Esophagus squamous epithelium (tissue), 5 donors: Measurements from ENCODE around the gene SPO11. TPM values are rescaled to one million over a fixed set of nuclear protein-coding genes. Genes with fewer than 3 reads are reported as not detected.

Experiments used
- DNase-seq: peaks from one replicate; lab custom pipeline; 2025; lab: John Stamatoyannopoulos, UW
- H3K27ac ChIP-seq, 4 donors: fragments of 200-600 bp; sonication (generic); one replicate each; pipeline ENCODE4 v1.5.1; 2016 to 2019; ENCODE audit warnings: mild to moderate bottlenecking in 1 of 4
- H3K27me3 ChIP-seq, 4 donors: fragments of 200-600 bp; sonication (generic); 1 replicate in 3 of 4; 2 replicates in 1 of 4; pipeline versions ENCODE4 v1.5.1 to v1.6.0; 2017 to 2021; ENCODE audit warnings: antibody characterized with exemption in 1 of 4
- H3K36me3 ChIP-seq, 3 donors: fragments of 200-600 bp; sonication (generic); one replicate each; pipeline ENCODE4 v1.5.1; 2016 to 2019
- H3K4me1 ChIP-seq, 3 donors: fragments of 200-600 bp; sonication (generic); one replicate each; pipeline ENCODE4 v1.5.1; 2017 to 2019
- H3K4me3 ChIP-seq, 4 donors: fragments of 200-600 bp; sonication (generic); 1 replicate in 3 of 4; 2 replicates in 1 of 4; pipeline ENCODE4 v1.5.1; 2016 to 2019; ENCODE audit warnings: mild to moderate bottlenecking in 2 of 4, moderate library complexity in 1 of 4
- H3K9me3 ChIP-seq, 3 donors: fragments of 200-600 bp; sonication (generic); one replicate each; pipeline ENCODE4 v1.5.1; 2016 to 2019
- CTCF ChIP-seq, 6 experiments: fragments of 450-650 bp in 4 of 6; fragments of 200-600 bp in 2 of 6; sonication (generic) in 2 of 6; IDR thresholded peaks; one replicate each; pipeline ENCODE4 v1.5.1; 2016 to 2019; ENCODE audit warnings: antibody characterized with exemption in 6 of 6, mild to moderate bottlenecking in 4 of 6, moderate library complexity in 4 of 6
- POLR2A ChIP-seq, 4 donors: fragments of 450-650 bp; IDR thresholded peaks; one replicate each; pipeline ENCODE4 v1.6.1; 2017; ENCODE audit warnings: antibody characterized with exemption in 4 of 4, mild to moderate bottlenecking in 4 of 4, moderate library complexity in 3 of 4
- WGBS, 2 donors: methylation state at CpG; one replicate each; pipeline ENCODE4 v1.1.5; 2018; 5-methylcytosine and 5-hydroxymethylcytosine counted together
- intact Hi-C: fragments of 100-400 bp; cut with DNase I; formaldehyde crosslinking; loops from one replicate; pipeline ENCODE4 v1.15.0; 2022
- total RNA-seq, 4 donors: library from RNA; depleted of rRNA; stranded (reverse); fragments of >200 nt; gene quantifications; one replicate each; pipeline ENCODE4 v1.1.0, GENCODE V29; 2016
- donor health status: DM: yes; HTN: yes; CAD: no.

Gene SPO11, protein sequence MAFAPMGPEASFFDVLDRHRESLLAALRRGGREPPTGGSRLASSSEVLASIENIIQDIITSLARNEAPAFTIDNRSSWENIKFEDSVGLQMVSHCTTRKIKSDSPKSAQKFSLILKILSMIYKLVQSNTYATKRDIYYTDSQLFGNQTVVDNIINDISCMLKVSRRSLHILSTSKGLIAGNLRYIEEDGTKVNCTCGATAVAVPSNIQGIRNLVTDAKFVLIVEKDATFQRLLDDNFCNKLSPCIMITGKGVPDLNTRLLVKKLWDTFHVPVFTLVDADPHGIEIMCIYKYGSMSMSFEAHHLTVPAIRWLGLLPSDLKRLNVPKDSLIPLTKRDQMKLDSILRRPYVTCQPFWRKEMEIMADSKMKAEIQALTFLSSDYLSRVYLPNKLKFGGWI
- not detected for total RNA-seq

GRCh38 chr20:57329608-57330221, at the start of gene SPO11:
Gene SPO11 (plus strand): TSS chr20:57329803. CDS start chr20:57329868, 65 bp downstream.
- Histone ChIP-seq H3K27ac (no peak within 1 kb of the TSS), H3K36me3 (no peaks in the 10 kb centered on the region), H3K4me1 (peaks cover 7 to 38% (median 9%) of the 10 kb centered on the region in 3 donors), H3K9me3 (no peaks in the 10 kb centered on the region), H3K4me3 (no peak within 1 kb of the TSS), H3K27me3 (peaks cover 0 to 43% (median 1%) of the 10 kb centered on the region in 4 donors)
- DNase-seq, result no peak
- WGBS, 2 donors, result 73% methylated on average over 4 of the region's 40 CpGs; no CpG with 5 or more reads in 1 of the 2 donors
- intact Hi-C loops, result no loop called here
- TF ChIP-seq CTCF (IDR thresholded peaks at IDR 0.05), result peak in 4 of 6 experiments; percentile 19 to 56 (median 34)
- TF ChIP-seq POLR2A (IDR thresholded peaks at IDR 0.05), result no peak

GRCh38 chr20:57280221-57280620, 49.4 kb upstream of the SPO11 start:
- no peak for DNase-seq
- H3K4me1 ChIP-seq, result peaks cover 0 to 8% (median 0%) of the 10 kb centered on the region in 3 donors
- no peak overlapping the region for H3K4me3 ChIP-seq
- H3K27ac ChIP-seq, result no peak overlapping the region
- intact Hi-C loops, result no loop called here
- no peaks in the 10 kb centered on the region for H3K9me3 ChIP-seq
- H3K27me3 ChIP-seq, result peaks cover 0 to 41% (median 0%) of the 10 kb centered on the region in 4 donors
- no peaks in the 10 kb centered on the region for H3K36me3 ChIP-seq
- WGBS, 2 donors, result 89 to 90% methylated on average over 10 of the region's 10 CpGs
- TF ChIP-seq CTCF (IDR thresholded peaks at IDR 0.05), result no peak
- no peak for TF ChIP-seq POLR2A (IDR thresholded peaks at IDR 0.05)

DNA sequence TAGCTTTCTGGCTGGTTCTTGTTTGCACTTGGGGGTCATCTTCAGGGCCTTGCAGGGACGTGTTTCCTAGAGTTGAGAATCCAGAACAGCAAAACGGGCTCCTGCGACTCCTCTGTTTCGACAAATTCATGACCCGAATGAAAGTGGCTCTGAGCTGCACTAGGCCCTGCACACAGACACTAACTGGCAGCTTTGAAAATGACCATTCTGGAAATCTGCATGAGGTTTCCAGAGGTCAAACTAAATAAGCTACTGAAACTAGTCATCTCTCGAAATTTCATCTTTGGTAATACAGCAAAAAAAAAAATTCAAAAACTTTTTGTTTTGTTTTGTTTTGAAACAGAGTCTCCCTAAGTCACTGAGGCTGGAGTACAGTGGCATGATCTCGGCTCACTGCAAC, 47.7 kb upstream of the SPO11 start:
- TF ChIP-seq POLR2A (IDR thresholded peaks at IDR 0.05) (no peak), CTCF (IDR thresholded peaks at IDR 0.05) (no peak)
- Histone ChIP-seq H3K27me3 (peaks cover 0 to 56% (median 0%) of the 10 kb centered on the region in 4 donors), H3K27ac (no peak overlapping the region), H3K9me3 (no peaks in the 10 kb centered on the region), H3K4me1 (no peaks in the 10 kb centered on the region), H3K36me3 (no peaks in the 10 kb centered on the region), H3K4me3 (no peak overlapping the region)
- intact Hi-C loops, result no loop called here
- no peak for DNase-seq
- WGBS, 2 donors, result 82 to 87% methylated on average over 7 of the region's 7 CpGs

- 61 to 67% methylated on average over 7 to 16 of the region's 18 CpGs for WGBS, 2 donors
- Histone ChIP-seq H3K4me3 (no peak overlapping the region), H3K9me3 (no peaks in the 10 kb centered on the region), H3K4me1 (peaks cover 0 to 3% (median 0%) of the 10 kb centered on the region in 3 donors), H3K27me3 (peaks cover 0 to 59% (median 0%) of the 10 kb centered on the region in 4 donors), H3K27ac (no peak overlapping the region), H3K36me3 (no peaks in the 10 kb centered on the region)
- intact Hi-C loops, result no loop called here
- no peak for TF ChIP-seq POLR2A (IDR thresholded peaks at IDR 0.05)
- no peak for TF ChIP-seq CTCF (IDR thresholded peaks at IDR 0.05)
- no peak for DNase-seq
Measured at GRCh38 chr20:57282670-57283361, 46.8 kb upstream of the SPO11 start.
